HUES48 (cell line): Measurements from ENCODE around the gene ACTG1.

ENCODE experiments used
- H3K27ac ChIP-seq: one replicate; pipeline ENCODE4 v1.7.0; 2013; ENCODE audit warnings: low read depth, low read length, inconsistent platforms
- H3K27me3 ChIP-seq: 2 replicates; pipeline ENCODE4 v1.6.1; 2013; ENCODE audit warnings: mild to moderate bottlenecking, low read length; ENCODE audit not compliant: control insufficient read depth, insufficient read depth
- H3K36me3 ChIP-seq: 2 replicates; pipeline ENCODE4 v1.6.1; 2013; ENCODE audit warnings: low read length; ENCODE audit not compliant: control insufficient read depth, insufficient read depth
- H3K4me1 ChIP-seq: 2 replicates; pipeline ENCODE4 v1.6.1; 2013; ENCODE audit warnings: mild to moderate bottlenecking, low read length; ENCODE audit not compliant: control insufficient read depth, insufficient read depth
- H3K4me3 ChIP-seq: 2 replicates; pipeline ENCODE4 v1.5.1; 2013; ENCODE audit warnings: mild to moderate bottlenecking, low read depth, low read length
- H3K9ac ChIP-seq: 2 replicates; pipeline ENCODE4 v1.6.1; 2013; ENCODE audit warnings: mild to moderate bottlenecking, low read depth, low read length, moderate library complexity
- H3K9me3 ChIP-seq: 2 replicates; pipeline ENCODE4 v1.6.1; 2013; ENCODE audit warnings: low read length; ENCODE audit not compliant: control insufficient read depth, insufficient read depth

ACTG1 gene

DNA sequence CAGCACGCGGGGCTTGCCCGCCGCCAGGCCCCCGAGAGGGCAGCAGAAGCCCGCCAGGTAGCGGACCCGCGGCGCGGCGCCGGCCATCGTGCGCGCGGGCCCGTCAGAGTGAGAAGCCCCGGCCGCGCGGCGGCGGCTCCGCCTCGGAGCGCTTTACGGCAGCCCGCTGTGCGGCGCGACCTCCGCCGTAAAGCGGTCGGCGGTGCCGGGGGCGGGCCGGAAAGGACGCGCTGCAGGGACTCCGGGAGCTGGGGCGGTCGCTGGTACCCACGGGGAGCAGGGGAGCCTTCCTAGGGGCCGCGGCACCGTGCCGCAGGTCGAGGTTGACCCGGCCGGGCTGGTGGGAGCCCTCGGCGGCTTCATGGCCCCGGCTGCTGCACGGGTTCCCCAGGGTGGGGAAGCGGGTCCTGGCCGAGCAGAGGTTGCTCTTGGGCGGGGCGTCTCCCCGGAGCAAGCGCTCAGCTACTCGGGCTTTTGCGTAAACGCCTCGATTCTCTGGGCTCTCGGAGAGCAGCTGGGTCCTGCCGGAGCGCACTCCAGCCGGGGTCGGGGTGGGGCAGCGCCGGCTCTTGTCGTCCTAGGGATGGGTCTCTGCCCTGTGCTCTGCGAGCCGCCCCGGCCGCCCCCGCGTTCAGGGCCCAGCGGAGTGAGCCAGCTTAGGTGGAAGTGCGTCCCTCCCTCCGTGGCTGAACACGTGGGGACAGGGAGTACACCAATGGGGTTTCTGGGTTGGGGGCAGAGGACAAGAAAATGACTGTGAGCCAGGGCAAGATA, 39.8 kb upstream of the ACTG1 start, which contains the start of gene FAAP100:
Gene FAAP100 (minus strand): TSS at position 110 of the 774 bp plus-strand sequence. CDS start 23 bp downstream, at position 87.
- Histone ChIP-seq H3K4me3 (peak within 1 kb of the TSS; percentile 96), H3K36me3 (peaks cover 35% of the 10 kb centered on the region), H3K27me3 (no peaks in the 10 kb centered on the region), H3K4me1 (peaks cover 8% of the 10 kb centered on the region; the same call in 1 of the 2 replicates), H3K27ac (peak within 1 kb of the TSS; percentile 78), H3K9me3 (no peaks in the 10 kb centered on the region), H3K9ac (peak within 1 kb of the TSS; percentile 71)

DNA sequence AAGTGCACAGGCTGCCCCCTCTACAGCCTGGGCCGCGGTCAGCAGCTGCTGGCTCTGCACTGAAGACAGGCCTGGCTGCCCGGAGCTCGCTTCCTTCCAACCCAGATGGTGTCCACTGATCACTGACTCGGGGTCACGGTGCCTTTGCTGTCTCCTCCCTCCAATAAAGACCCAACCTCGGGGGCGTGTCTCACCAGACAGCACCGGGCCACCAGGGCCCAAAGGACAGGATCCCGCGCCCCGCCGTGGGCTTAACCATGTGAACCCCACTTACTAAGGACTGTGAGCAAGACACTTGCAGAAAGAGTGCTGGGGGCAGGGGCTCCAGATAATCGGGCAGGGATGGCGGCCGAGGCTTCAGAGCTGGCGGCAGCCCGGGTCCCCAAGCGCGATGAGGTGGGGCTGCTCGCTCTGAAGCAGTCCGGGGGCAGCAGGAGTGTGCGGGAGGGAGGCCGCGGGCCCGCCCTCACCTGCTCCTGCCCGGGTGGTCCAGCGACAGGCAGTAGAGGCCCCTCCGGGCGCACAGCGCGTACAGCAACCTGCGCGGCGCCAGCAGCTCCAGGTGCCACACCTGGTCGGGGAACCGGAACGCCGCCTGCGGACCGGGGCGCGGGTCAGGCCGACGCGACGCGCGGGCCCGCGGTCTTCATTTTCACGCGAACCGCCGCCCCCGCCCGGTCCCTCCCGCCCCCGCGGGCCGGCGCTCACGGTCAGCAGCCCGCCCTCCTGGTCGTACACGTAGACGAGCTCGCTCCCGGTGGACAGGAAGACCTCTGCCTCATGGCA, 39.1 kb upstream of the ACTG1 start:
- Histone ChIP-seq H3K36me3 (peaks cover 39% of the 10 kb centered on the region), H3K9me3 (no peaks in the 10 kb centered on the region), H3K27ac (peak overlapping the region; percentile 40), H3K9ac (peak overlapping the region; percentile 71), H3K4me1 (peaks cover 8% of the 10 kb centered on the region; the same call in 1 of the 2 replicates), H3K27me3 (no peaks in the 10 kb centered on the region), H3K4me3 (peak overlapping the region; percentile 96)

- peak overlapping the region; percentile 96 for H3K4me3 ChIP-seq
- H3K9me3 ChIP-seq: no peaks in the 10 kb centered on the region
- H3K9ac ChIP-seq: no peak overlapping the region
- peaks cover 47% of the 10 kb centered on the region for H3K36me3 ChIP-seq
- H3K4me1 ChIP-seq: peaks cover 8% of the 10 kb centered on the region; the same call in 1 of the 2 replicates
- H3K27ac ChIP-seq: no peak overlapping the region
- H3K27me3 ChIP-seq: no peaks in the 10 kb centered on the region
Observed at GRCh38 chr17:81550830-81551457, 38.3 kb upstream of the ACTG1 start.

- H3K4me1 ChIP-seq: peaks cover 8% of the 10 kb centered on the region; the same call in 1 of the 2 replicates
- H3K27me3 ChIP-seq: no peaks in the 10 kb centered on the region
- H3K9me3 ChIP-seq: no peaks in the 10 kb centered on the region
- H3K27ac ChIP-seq: no peak overlapping the region
- peaks cover 53% of the 10 kb centered on the region for H3K36me3 ChIP-seq
- no peak overlapping the region for H3K4me3 ChIP-seq
- no peak overlapping the region for H3K9ac ChIP-seq
Observed at GRCh38 chr17:81550285-81550684, 37.7 kb upstream of the ACTG1 start.

DNA sequence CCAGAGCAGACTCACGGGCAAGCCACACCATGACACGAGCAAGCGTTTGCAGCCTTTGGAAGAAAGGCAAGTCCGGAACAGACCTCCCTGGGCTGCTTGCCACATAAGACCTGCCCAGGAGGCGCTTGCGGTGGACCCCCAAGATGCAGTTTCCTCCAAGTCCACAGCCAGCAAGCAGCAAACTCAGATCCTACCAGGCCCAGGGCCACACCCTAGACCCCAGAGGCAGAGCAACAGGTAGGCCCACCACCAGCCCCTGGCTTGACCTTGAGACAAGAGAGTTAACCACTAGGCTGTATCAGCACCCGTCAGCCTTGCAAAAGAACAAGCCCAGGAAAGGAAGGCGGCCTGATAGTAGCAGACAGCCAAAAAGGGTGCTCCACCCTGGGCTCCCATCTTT, 37.2 kb upstream of the ACTG1 start:
- Histone ChIP-seq H3K9ac (no peak overlapping the region), H3K36me3 (peaks cover 58% of the 10 kb centered on the region)

DNA sequence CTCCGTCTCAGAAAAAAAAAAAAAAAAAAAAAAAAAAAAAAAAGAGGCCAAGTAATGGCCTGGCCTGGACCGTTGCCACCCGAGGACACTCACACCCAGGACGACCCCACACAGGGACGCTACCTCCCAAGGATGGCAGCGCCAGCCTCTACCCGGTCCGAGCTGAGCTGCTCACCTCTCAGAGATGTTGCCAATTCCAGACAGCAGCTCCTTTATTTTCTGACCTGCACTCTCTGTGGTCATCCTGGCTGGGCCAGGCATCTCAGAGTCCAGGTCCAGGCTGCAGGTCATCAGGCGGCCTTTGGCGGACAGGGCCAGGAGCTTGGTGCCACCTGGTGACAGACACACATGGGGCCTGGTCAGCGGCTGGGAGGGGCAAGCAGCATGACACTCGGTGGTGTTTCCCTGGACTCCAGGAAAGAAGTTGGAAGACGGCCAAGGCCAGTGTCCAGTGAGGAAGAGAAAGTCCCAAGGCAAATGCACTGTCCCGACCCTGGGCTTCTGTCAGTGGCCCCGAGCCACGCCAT, 36.5 kb upstream of the ACTG1 start:
- peaks cover 65% of the 10 kb centered on the region for H3K36me3 ChIP-seq

More for the DNA sequence above, 37.2 kb upstream of the ACTG1 start:
- no peak overlapping the region for H3K4me3 ChIP-seq
- H3K27ac ChIP-seq: no peak overlapping the region
- H3K9me3 ChIP-seq: no peaks in the 10 kb centered on the region
- no peaks in the 10 kb centered on the region for H3K27me3 ChIP-seq
- peaks cover 8% of the 10 kb centered on the region; the same call in 1 of the 2 replicates for H3K4me1 ChIP-seq

GRCh38 chr17:81547614-81547982, 35.0 kb upstream of the ACTG1 start:
- Histone ChIP-seq H3K4me1 (peaks cover 3% of the 10 kb centered on the region; the same call in 1 of the 2 replicates), H3K27me3 (no peaks in the 10 kb centered on the region), H3K27ac (no peak overlapping the region), H3K4me3 (no peak overlapping the region), H3K9ac (no peak overlapping the region), H3K36me3 (peaks cover 72% of the 10 kb centered on the region), H3K9me3 (no peaks in the 10 kb centered on the region)

More for the DNA sequence above, 36.5 kb upstream of the ACTG1 start:
- Histone ChIP-seq H3K4me1 (peaks cover 8% of the 10 kb centered on the region; the same call in 1 of the 2 replicates), H3K9me3 (no peaks in the 10 kb centered on the region), H3K27me3 (no peaks in the 10 kb centered on the region), H3K4me3 (no peak overlapping the region), H3K9ac (no peak overlapping the region), H3K27ac (no peak overlapping the region)

- H3K4me1 ChIP-seq: peaks cover 3% of the 10 kb centered on the region; the same call in 1 of the 2 replicates
- no peak overlapping the region for H3K4me3 ChIP-seq
- no peaks in the 10 kb centered on the region for H3K9me3 ChIP-seq
- peaks cover 72% of the 10 kb centered on the region for H3K36me3 ChIP-seq
- H3K27me3 ChIP-seq: no peaks in the 10 kb centered on the region
- H3K9ac ChIP-seq: no peak overlapping the region
- no peak overlapping the region for H3K27ac ChIP-seq
Observed at GRCh38 chr17:81546906-81547613, 34.5 kb upstream of the ACTG1 start.

DNA sequence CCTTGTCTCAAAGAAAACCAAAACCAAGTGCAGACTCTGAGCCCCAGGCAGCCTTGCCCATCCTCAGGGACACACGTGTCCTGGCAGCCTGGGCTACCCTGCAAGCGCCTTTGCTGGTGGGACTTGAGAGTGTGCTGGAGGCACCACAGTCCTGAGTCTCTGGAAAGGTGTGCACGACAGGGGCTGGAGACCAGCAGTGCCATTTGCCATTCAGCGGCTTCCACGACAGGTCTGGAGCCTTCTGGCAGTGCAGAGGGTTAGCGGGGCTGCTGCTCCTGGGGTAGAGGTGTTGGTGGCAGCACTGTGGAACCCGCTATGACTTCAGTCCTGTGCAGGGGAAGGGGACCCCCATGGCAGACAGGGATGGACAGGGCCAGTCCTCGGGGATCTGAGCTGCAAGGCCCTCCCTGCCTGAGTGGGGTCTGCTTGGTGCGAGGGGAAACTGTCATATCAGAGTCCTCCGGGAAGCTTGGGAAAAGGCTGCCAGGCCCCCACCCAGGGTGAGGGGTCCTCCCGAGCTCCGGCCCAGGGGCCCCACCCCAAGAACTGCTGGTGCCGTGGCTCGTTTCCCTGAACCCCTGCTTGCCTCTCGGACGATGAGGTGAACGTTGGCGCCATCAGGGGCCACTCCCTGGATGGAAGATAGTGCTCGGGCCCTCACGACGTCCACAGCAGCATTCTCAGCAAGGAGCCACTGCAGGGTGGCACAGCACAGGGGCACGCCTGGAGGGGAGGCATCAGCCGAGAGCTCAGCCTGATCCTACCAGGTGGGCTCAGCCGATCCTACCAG, 32.8 kb upstream of the ACTG1 start:
- H3K36me3 ChIP-seq: peaks cover 70% of the 10 kb centered on the region
- H3K9ac ChIP-seq: no peak overlapping the region
- H3K9me3 ChIP-seq: no peaks in the 10 kb centered on the region
- no peak overlapping the region for H3K27ac ChIP-seq
- H3K4me3 ChIP-seq: no peak overlapping the region
- H3K27me3 ChIP-seq: no peaks in the 10 kb centered on the region
- no peaks in the 10 kb centered on the region for H3K4me1 ChIP-seq
